Fibroblast of lung (primary cell): ENCODE data around the gene PPARGC1A. TPM values are rescaled to one million over a fixed set of nuclear protein-coding genes. Genes with fewer than 3 reads are reported as not detected.

Source experiments
- DNase-seq, 2 donors: peaks; one replicate each; pipeline versions ENCODE4 v3.0.0 to v3.0.0-alpha.2; 2010; ENCODE audit warnings: low read depth in 2 of 2
- H2AFZ ChIP-seq: 2 replicates; pipeline ENCODE4 v1.5.1; 2012; ENCODE audit warnings: low read length, control low read depth, inconsistent platforms
- H3K27ac ChIP-seq: 2 replicates; pipeline ENCODE4 v1.5.1; 2011; ENCODE audit warnings: low read length, control low read depth; ENCODE audit not compliant: insufficient read depth
- H3K27me3 ChIP-seq: 2 replicates; pipeline ENCODE4 v1.5.1; 2011; ENCODE audit warnings: mild to moderate bottlenecking, low read length; ENCODE audit not compliant: control insufficient read depth, insufficient read depth
- H3K36me3 ChIP-seq: 2 replicates; pipeline ENCODE4 v1.5.1; 2011; ENCODE audit warnings: low read length; ENCODE audit not compliant: control insufficient read depth, insufficient read depth
- H3K4me1 ChIP-seq: 2 replicates; pipeline ENCODE4 v1.5.1; 2011; ENCODE audit warnings: low read length; ENCODE audit not compliant: control insufficient read depth, insufficient read depth; ENCODE audit errors: extremely low read depth
- H3K4me2 ChIP-seq: 2 replicates; pipeline ENCODE4 v1.5.1; 2011; ENCODE audit warnings: low read length, control low read depth; ENCODE audit not compliant: insufficient read depth; ENCODE audit errors: extremely low read depth
- H3K4me3 ChIP-seq, 4 experiments: fragments of 200-600 bp in 1 of 4; sonication (generic) in 1 of 4; replicated peaks in 1 of 4; 2 replicates each; pipeline ENCODE4 v1.5.1; 2011 to 2016; ENCODE audit warnings: low read length in 4 of 4, low read depth in 3 of 4, mild to moderate bottlenecking in 3 of 4, control low read depth in 2 of 4, inconsistent platforms in 1 of 4, mixed read lengths in 1 of 4; ENCODE audit not compliant: insufficient read depth in 1 of 4; ENCODE audit errors: control extremely low read depth in 1 of 4
- H3K79me2 ChIP-seq: 2 replicates; pipeline ENCODE4 v1.5.1; 2012; ENCODE audit warnings: mild to moderate bottlenecking, low read length, inconsistent platforms; ENCODE audit not compliant: control insufficient read depth, insufficient read depth
- H3K9ac ChIP-seq: 2 replicates; pipeline ENCODE4 v1.5.1; 2011; ENCODE audit warnings: mild to moderate bottlenecking, low read length, control low read depth; ENCODE audit not compliant: insufficient read depth
- H3K9me3 ChIP-seq: 2 replicates; pipeline ENCODE4 v1.5.1; 2012; ENCODE audit warnings: low read depth, low read length; ENCODE audit not compliant: control insufficient read depth, insufficient read depth
- H4K20me1 ChIP-seq: 2 replicates; pipeline ENCODE4 v1.5.1; 2011; ENCODE audit warnings: low read length; ENCODE audit not compliant: control insufficient read depth, insufficient read depth; ENCODE audit errors: extremely low read depth
- CTCF ChIP-seq, 2 donors: IDR thresholded peaks in 1 of 2; conservative IDR thresholded peaks in 1 of 2; 1 replicate in 1 of 2; 2 replicates in 1 of 2; pipeline ENCODE4 v1.5.1; 2011 to 2012; ENCODE audit warnings: low read length in 2 of 2, control low read depth in 1 of 2, inconsistent platforms in 1 of 2, low read depth in 1 of 2, mild to moderate bottlenecking in 1 of 2
- EZH2 ChIP-seq: IDR thresholded peaks from 2 replicates; pipeline ENCODE4 v1.5.1; 2012; ENCODE audit warnings: low read length, control low read depth, mild to moderate bottlenecking; ENCODE audit errors: missing control alignments
- polyA plus RNA-seq, 2 donors: library from polyadenylated mRNA; depleted of rRNA in 1 of 2; stranded (reverse) in 1 of 2; unstranded in 1 of 2; fragments of >200 nt; gene quantifications; 2 replicates each; pipeline ENCODE4 v1.2.1, GENCODE V29; 2011 to 2012; ENCODE audit warnings: missing spikeins in 1 of 2
- total RNA-seq: library from RNA; depleted of rRNA; stranded (reverse); fragments of >200 nt; gene quantifications from 2 replicates; pipeline ENCODE4 v1.2.1, GENCODE V29; 2014

PPARGC1A gene
- total and polyA plus RNA-seq, 2 donors (not counting 1 experiment from before 2014, with no cell fraction given), result 1.3 to 6.9 TPM

- Histone ChIP-seq H3K79me2 (no peaks in the 10 kb centered on the region), H3K36me3 (no peaks in the 10 kb centered on the region), H3K9ac (no peak overlapping the region), H2AFZ (no peak overlapping the region), H3K4me1 (no peaks in the 10 kb centered on the region), H3K9me3 (no peaks in the 10 kb centered on the region), H3K4me2 (no peak overlapping the region), H4K20me1 (no peaks in the 10 kb centered on the region), H3K4me3 (no peak overlapping the region), H3K27me3 (no peaks in the 10 kb centered on the region), H3K27ac (no peak overlapping the region)
- TF ChIP-seq CTCF (conservative IDR thresholded peaks at IDR 0.05 in 1 of 2, IDR thresholded peaks at IDR 0.05 in 1 of 2; ENCODE audit: low read depth in 1 of 2, low read length in 2 of 2), result no peak
- no peak for TF ChIP-seq EZH2
- no peak for DNase-seq
Observed at GRCh38 chr4:23899565-23899964, 9.7 kb upstream of the PPARGC1A start.

GRCh38 chr4:23897564-23898109 is 7.8 kb upstream of the PPARGC1A start:
- no peak overlapping the region for H3K4me2 ChIP-seq
- TF ChIP-seq CTCF (conservative IDR thresholded peaks at IDR 0.05 in 1 of 2, IDR thresholded peaks at IDR 0.05 in 1 of 2; ENCODE audit: low read depth in 1 of 2, low read length in 2 of 2) (no peak), EZH2 (no peak)
- DNase-seq, result no peak
- H4K20me1 ChIP-seq, result no peaks in the 10 kb centered on the region
- no peaks in the 10 kb centered on the region for H3K9me3 ChIP-seq
- no peaks in the 10 kb centered on the region for H3K27me3 ChIP-seq
- H3K36me3 ChIP-seq, result no peaks in the 10 kb centered on the region
- no peak overlapping the region for H3K9ac ChIP-seq
- H2AFZ ChIP-seq, result no peak overlapping the region
- H3K79me2 ChIP-seq, result no peaks in the 10 kb centered on the region
- H3K27ac ChIP-seq, result no peak overlapping the region
- no peaks in the 10 kb centered on the region for H3K4me1 ChIP-seq
- no peak overlapping the region for H3K4me3 ChIP-seq

GRCh38 chr4:23894021-23894420 is 4.2 kb upstream of the PPARGC1A start:
- no peaks in the 10 kb centered on the region for H3K79me2 ChIP-seq
- DNase-seq, result no peak
- peaks cover 3% of the 10 kb centered on the region for H3K4me1 ChIP-seq
- no peak overlapping the region for H3K27ac ChIP-seq
- no peak for TF ChIP-seq CTCF (conservative IDR thresholded peaks at IDR 0.05 in 1 of 2, IDR thresholded peaks at IDR 0.05 in 1 of 2; ENCODE audit: low read depth in 1 of 2, low read length in 2 of 2)
- no peak for TF ChIP-seq EZH2
- no peaks in the 10 kb centered on the region for H3K9me3 ChIP-seq
- H4K20me1 ChIP-seq, result no peaks in the 10 kb centered on the region
- H3K4me2 ChIP-seq, result no peak overlapping the region
- H3K27me3 ChIP-seq, result no peaks in the 10 kb centered on the region
- no peaks in the 10 kb centered on the region for H3K36me3 ChIP-seq
- H3K9ac ChIP-seq, result no peak overlapping the region
- H2AFZ ChIP-seq, result no peak overlapping the region
- no peak overlapping the region for H3K4me3 ChIP-seq
